ENCODE data around the gene CDIPT.

DNA sequence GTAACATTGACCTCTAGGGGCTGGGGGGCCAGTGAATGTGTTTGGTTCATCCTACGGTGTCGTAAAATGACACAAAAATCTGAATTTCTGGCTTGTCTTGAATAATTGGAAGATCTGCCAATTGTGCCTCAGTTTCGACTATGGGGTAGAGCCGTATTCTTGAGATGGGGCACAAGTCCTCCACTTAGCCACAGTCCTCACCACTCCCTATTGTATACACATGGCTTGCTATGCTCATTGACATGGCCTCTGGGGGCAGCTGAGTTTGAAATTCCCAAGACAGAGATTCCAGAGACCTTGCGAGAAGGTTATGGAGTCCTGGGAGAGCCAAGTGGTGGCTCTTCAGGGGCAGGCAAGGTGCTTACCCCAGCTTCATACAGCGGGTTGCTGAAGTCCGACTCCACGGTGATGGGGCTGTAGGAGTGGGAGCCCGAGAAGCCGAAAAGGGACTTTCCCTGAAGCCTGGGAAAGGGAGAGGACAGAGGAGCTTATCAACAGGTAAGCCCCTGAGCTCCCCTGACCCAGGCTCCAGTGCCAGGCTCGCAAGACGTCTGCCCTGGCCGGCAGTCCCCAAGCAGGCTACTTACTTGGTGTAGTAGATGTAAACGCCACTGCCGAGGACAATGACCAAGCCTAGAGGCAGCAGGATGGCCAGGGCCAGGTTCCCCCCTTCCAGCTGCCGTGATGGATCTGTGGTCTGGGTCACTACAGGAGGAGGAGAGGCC, 9.0 kb upstream of the CDIPT start:
- TF ChIP-seq ZNF274 (IDR thresholded peaks at IDR 0.05; ENCODE audit: low read depth, low read length) (no peak), SUZ12 (IDR thresholded peaks at IDR 0.05; ENCODE audit: extremely low read depth, insufficient read depth, insufficient read length) (no peak)

Measured in NT2/D1 (cell line).